ENCODE measurements around the gene TSPOAP1.

GRCh38 chr17:58365980-58366595 is 37.5 kb upstream of the TSPOAP1 start:
- no peak for TF ChIP-seq ZFP3 (CRISPR knock-in tag; IDR thresholded peaks at IDR 0.05)
- no peak for TF ChIP-seq ZNF8 (CRISPR knock-in tag; IDR thresholded peaks at IDR 0.05)
- no peak for TF ChIP-seq GLIS3 (CRISPR knock-in tag; IDR thresholded peaks at IDR 0.05)
- TF ChIP-seq ZFP30 (CRISPR knock-in tag; IDR thresholded peaks at IDR 0.05): no peak
- TF ChIP-seq PATZ1 (CRISPR knock-in tag; IDR thresholded peaks at IDR 0.05; ENCODE audit: borderline replicate concordance): no peak
